Endothelial cell of umbilical vein (primary cell): ENCODE results near the gene ABI2.

Experiments
- FOS ChIP-seq: IDR thresholded peaks from 2 replicates; pipeline ENCODE4 v1.6.1; 2011; ENCODE audit warnings: mild to moderate bottlenecking, low read length, moderate library complexity, borderline replicate concordance; ENCODE audit not compliant: insufficient read depth
- POLR2A ChIP-seq: IDR thresholded peaks from 2 replicates; pipeline ENCODE4 v1.6.1; 2012; ENCODE audit warnings: low read depth, mild to moderate bottlenecking, control low read depth, low read length
- TF ChIP-seq, protein P1 (sequence below), 2 donors: IDR thresholded peaks; 1 replicate in 1 of 2; 2 replicates in 1 of 2; pipeline ENCODE4 v1.5.1; 2011; ENCODE audit warnings: low read length in 2 of 2, mild to moderate bottlenecking in 2 of 2, moderate library complexity in 2 of 2, control low read depth in 1 of 2, inconsistent platforms in 1 of 2, low read depth in 1 of 2; ENCODE audit not compliant: insufficient read depth in 1 of 2; ENCODE audit errors: extremely low read depth in 1 of 2

DNA sequence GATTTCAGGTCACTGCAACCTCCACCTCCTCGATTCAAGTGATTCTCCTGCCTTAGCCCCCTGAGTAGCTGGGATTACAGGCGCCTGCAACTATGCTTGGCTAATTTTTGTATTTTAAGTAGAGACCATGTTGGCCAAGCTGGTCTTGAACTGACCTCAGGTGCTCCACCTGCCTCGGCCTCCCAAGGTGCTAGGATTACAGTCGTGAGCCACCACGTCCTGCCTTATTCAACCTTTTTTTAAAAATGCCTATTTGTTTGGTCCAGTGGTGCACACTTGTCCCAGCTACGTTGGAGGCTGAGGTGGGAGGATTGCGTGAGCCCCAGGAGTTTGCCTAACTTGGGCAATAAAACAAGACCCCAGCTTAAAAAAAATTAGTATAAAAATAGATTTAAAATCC is 46.1 kb upstream of the ABI2 start:
- TF ChIP-seq FOS (no peak), POLR2A (no peak)
- TF ChIP-seq, protein P1, sequence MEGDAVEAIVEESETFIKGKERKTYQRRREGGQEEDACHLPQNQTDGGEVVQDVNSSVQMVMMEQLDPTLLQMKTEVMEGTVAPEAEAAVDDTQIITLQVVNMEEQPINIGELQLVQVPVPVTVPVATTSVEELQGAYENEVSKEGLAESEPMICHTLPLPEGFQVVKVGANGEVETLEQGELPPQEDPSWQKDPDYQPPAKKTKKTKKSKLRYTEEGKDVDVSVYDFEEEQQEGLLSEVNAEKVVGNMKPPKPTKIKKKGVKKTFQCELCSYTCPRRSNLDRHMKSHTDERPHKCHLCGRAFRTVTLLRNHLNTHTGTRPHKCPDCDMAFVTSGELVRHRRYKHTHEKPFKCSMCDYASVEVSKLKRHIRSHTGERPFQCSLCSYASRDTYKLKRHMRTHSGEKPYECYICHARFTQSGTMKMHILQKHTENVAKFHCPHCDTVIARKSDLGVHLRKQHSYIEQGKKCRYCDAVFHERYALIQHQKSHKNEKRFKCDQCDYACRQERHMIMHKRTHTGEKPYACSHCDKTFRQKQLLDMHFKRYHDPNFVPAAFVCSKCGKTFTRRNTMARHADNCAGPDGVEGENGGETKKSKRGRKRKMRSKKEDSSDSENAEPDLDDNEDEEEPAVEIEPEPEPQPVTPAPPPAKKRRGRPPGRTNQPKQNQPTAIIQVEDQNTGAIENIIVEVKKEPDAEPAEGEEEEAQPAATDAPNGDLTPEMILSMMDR (IDR thresholded peaks at IDR 0.05; ENCODE audit: extremely low read depth in 1 of 2, insufficient read depth in 1 of 2, low read depth in 1 of 2, low read length in 2 of 2), result no peak
